H1 (cell line): Measurements from ENCODE around the gene RNASET2. TPM values are rescaled to one million over a fixed set of nuclear protein-coding genes. Genes with fewer than 3 reads are reported as not detected.

Source experiments
- BCL11A ChIP-seq, 2 experiments: IDR thresholded peaks; one replicate each; pipeline ENCODE4 v1.6.1; 2011; ENCODE audit warnings: low read depth in 2 of 2, low read length in 2 of 2, mild to moderate bottlenecking in 2 of 2
- CTCF ChIP-seq, 3 experiments: IDR thresholded peaks; 1 replicate in 2 of 3; 2 replicates in 1 of 3; pipeline versions ENCODE4 v1.5.1 to v1.6.1; 2011; ENCODE audit warnings: low read length in 3 of 3, mild to moderate bottlenecking in 3 of 3, inconsistent platforms in 2 of 3, low read depth in 1 of 3, moderate library complexity in 1 of 3; ENCODE audit not compliant: insufficient read depth in 1 of 3; ENCODE audit errors: control extremely low read depth in 1 of 3
- E2F6 ChIP-seq: IDR thresholded peaks from 2 replicates; pipeline ENCODE4 v1.6.1; 2012; ENCODE audit warnings: inconsistent platforms
- JUN ChIP-seq: IDR thresholded peaks from 2 replicates; pipeline ENCODE4 v1.6.1; 2011; ENCODE audit warnings: low read depth, mild to moderate bottlenecking, improper control_type of control experiment, low read length
- KDM1A ChIP-seq: fragments of 200-600, 300-600 bp; sonication (generic); IDR thresholded peaks from 2 replicates; pipeline ENCODE4 v1.7.1; 2016; ENCODE audit warnings: mild to moderate bottlenecking, low read length, borderline replicate concordance
- RAD21 ChIP-seq, 2 experiments: IDR thresholded peaks in 1 of 2; conservative IDR thresholded peaks in 1 of 2; 2 replicates each; pipeline ENCODE4 v1.6.1; 2011; ENCODE audit warnings: low read depth in 2 of 2, low read length in 2 of 2, improper control_type of control experiment in 1 of 2, inconsistent platforms in 1 of 2, mild to moderate bottlenecking in 1 of 2, moderate library complexity in 1 of 2
- SAP30 ChIP-seq: fragments of 300-600 bp; sonication (generic); IDR thresholded peaks from 2 replicates; pipeline ENCODE4 v1.7.1; 2012; ENCODE audit warnings: low read length, moderate library complexity, mild to moderate bottlenecking, inconsistent platforms; ENCODE audit not compliant: insufficient read depth, insufficient replicate concordance
- SP1 ChIP-seq: IDR thresholded peaks from 2 replicates; pipeline ENCODE4 v1.6.1; 2011; ENCODE audit warnings: low read depth, low read length
- TEAD4 ChIP-seq: IDR thresholded peaks from 2 replicates; pipeline ENCODE4 v1.6.1; 2012; ENCODE audit warnings: low read depth, low read length, inconsistent platforms, mixed read lengths
- polyA plus RNA-seq, 7 experiments: library from polyadenylated mRNA; depleted of rRNA in 3 of 7; stranded (reverse) in 5 of 7; unstranded in 2 of 7; fragments of >200 nt in 5 of 7; fragments of 200-250 nt in 2 of 7; gene quantifications; 1 replicate in 5 of 7; 2 replicates in 1 of 7; 4 replicates in 1 of 7; pipeline versions ENCODE4 v1.2.1 to v1.2.3, GENCODE V29; 2011 to 2013; ENCODE audit warnings: missing spikeins in 2 of 7, mixed read lengths in 2 of 7
- total RNA-seq: library from RNA; stranded (reverse); fragmentation: NEBNext Ultra II Directional; extraction: Animal tissue kit (Norgen Biotek cat#: 25700); gene quantifications from 2 replicates; pipeline ENCODE4 v1.2.1, GENCODE V29; 2021

The RNASET2 gene
- total and polyA plus RNA-seq, 2 of the 8 experiments (the other 6 are each of a cell fraction or from before 2014, with no cell fraction given) = 15.7 to 22.9 TPM

- no peak for TF ChIP-seq E2F6
- TF ChIP-seq KDM1A = no peak
- no peak for TF ChIP-seq SP1
- TF ChIP-seq RAD21 (IDR thresholded peaks at IDR 0.05 in 1 of 2, conservative IDR thresholded peaks at IDR 0.05 in 1 of 2; ENCODE audit: low read depth in 2 of 2, low read length in 2 of 2) = no peak
- TF ChIP-seq JUN = no peak
- no peak for TF ChIP-seq BCL11A (IDR thresholded peaks at IDR 0.05; ENCODE audit: low read depth in 2 of 2, low read length in 2 of 2)
- TF ChIP-seq TEAD4 = no peak
- TF ChIP-seq CTCF (IDR thresholded peaks at IDR 0.05; ENCODE audit: control extremely low read depth in 1 of 3, insufficient read depth in 1 of 3, low read depth in 1 of 3, low read length in 3 of 3) = no peak
- TF ChIP-seq SAP30 = no peak
These were observed 31.0 kb downstream of the RNASET2 start (continued) for GRCh38 chr6:166925141-166925996.
